ENCODE measurements around the gene TRIM66. TPM values are rescaled to one million over a fixed set of nuclear protein-coding genes. Genes with fewer than 3 reads are reported as not detected.
A peak's percentile ranks its signal among the peaks of the same experiment; 100 is the strongest.

The TRIM66 gene
- total RNA-seq, 1 experiment from 2014 or later, result 14.0 TPM

- peak overlapping the region; percentile 90 for H3K27ac Mint-ChIP-seq (ENCODE audit: unreplicated experiment)
- peaks cover 29% of the 10 kb centered on the region for H3K4me1 Mint-ChIP-seq (ENCODE audit: low read depth, unreplicated experiment)
- BruUV-seq (replicated peaks), result no TSS peak
- TF ChIP-seq, protein P1, sequence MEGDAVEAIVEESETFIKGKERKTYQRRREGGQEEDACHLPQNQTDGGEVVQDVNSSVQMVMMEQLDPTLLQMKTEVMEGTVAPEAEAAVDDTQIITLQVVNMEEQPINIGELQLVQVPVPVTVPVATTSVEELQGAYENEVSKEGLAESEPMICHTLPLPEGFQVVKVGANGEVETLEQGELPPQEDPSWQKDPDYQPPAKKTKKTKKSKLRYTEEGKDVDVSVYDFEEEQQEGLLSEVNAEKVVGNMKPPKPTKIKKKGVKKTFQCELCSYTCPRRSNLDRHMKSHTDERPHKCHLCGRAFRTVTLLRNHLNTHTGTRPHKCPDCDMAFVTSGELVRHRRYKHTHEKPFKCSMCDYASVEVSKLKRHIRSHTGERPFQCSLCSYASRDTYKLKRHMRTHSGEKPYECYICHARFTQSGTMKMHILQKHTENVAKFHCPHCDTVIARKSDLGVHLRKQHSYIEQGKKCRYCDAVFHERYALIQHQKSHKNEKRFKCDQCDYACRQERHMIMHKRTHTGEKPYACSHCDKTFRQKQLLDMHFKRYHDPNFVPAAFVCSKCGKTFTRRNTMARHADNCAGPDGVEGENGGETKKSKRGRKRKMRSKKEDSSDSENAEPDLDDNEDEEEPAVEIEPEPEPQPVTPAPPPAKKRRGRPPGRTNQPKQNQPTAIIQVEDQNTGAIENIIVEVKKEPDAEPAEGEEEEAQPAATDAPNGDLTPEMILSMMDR (IDR thresholded peaks at IDR 0.05; ENCODE audit: unreplicated experiment), result no peak
- H3K4me3 Mint-ChIP-seq (ENCODE audit: low read depth, unreplicated experiment), result peak overlapping the region; percentile 63
- DNase-seq, result no peak
- H3K9me3 Mint-ChIP-seq (ENCODE audit: low read depth, unreplicated experiment), result no peaks in the 10 kb centered on the region
- H3K36me3 Mint-ChIP-seq (ENCODE audit: insufficient read depth, unreplicated experiment), result peaks cover 79% of the 10 kb centered on the region
- CTCF ChIA-PET, result interaction anchor here (0.8 kb wide), 1 partner anchor 10 kb away, joined by 3 read pairs; no protein-coding TSS in a partner anchor
- no peaks in the 10 kb centered on the region for H3K27me3 Mint-ChIP-seq (ENCODE audit: unreplicated experiment)
- intact Hi-C loops (cut with micrococcal nuclease; ENCODE audit: unreplicated experiment), result loop anchor here (1.0 to 5.0 kb wide), 4 partner anchors 10 to 269 kb away; no protein-coding TSS in a partner anchor
Measured at GRCh38 chr11:8689726-8690255, 7.3 kb upstream of the TRIM66 start.

DNA sequence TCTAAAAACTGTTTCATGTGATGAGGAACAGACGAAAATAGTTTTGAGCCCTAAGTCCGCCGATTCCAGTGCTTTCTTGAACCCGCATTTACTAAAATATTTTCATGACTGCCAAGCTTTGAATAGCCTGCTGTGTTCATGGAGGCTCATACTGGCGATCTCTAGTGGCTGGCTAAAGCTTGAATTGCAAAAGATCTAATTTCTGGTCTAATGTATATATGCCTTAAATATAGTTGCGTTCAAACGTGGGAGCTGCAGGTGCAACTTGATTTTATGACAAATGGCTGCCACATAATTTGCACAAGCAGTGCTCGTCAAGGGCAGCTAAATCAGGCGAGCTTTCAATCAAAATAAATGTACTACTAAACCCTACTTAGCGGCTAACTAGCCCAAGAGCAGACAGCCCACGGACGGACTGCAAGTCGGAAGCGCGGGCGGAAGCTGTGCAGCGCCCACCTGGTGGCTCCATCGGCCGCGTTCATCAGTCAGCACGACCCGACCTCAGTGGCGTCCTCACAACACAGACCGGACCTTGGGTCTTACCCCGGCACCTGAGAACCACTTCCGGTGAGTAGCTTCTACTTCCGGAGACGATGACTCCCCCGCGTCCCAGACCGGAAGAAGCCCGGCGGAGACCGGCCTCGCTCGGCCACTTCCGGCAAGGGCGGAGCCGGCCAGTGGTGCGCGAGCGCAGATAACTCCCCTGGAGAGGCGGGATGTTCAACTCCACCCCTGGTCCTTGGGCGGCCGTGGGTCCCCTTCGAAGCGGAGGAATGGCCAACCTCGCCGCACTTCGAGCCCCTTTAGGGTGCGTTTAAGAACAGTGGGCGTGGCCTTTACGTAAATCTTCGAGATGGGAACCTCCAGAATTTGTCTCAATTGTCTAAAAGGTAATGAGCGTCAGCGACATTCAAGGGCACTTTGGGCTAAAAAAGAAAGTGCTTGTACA is 6.2 kb upstream of the TRIM66 start:
- Mint-ChIP-seq H3K36me3 (ENCODE audit: insufficient read depth, unreplicated experiment) (peaks cover 87% of the 10 kb centered on the region), H3K9me3 (ENCODE audit: low read depth, unreplicated experiment) (no peaks in the 10 kb centered on the region), H3K4me1 (ENCODE audit: low read depth, unreplicated experiment) (peaks cover 29% of the 10 kb centered on the region), H3K27me3 (ENCODE audit: unreplicated experiment) (no peaks in the 10 kb centered on the region), H3K27ac (ENCODE audit: unreplicated experiment) (peak overlapping the region; percentile 90), H3K4me3 (ENCODE audit: low read depth, unreplicated experiment) (peak overlapping the region; percentile 63)
- intact Hi-C loops (cut with micrococcal nuclease; ENCODE audit: unreplicated experiment), result loop anchor here (1.0 to 5.0 kb wide), 6 partner anchors 11 to 270 kb away; no protein-coding TSS in a partner anchor
- TSS peak; percentile 82 for BruUV-seq (replicated peaks)
- peak; percentile 94 for DNase-seq
- TF ChIP-seq, protein P1 (IDR thresholded peaks at IDR 0.05; ENCODE audit: unreplicated experiment), result no peak
- CTCF ChIA-PET, result interaction anchor here (0.5 to 1.2 kb wide), 9 partner anchors 11 to 477 kb away, joined by 3 to 17 read pairs (median 4); a partner anchor contains a TSS

DNA sequence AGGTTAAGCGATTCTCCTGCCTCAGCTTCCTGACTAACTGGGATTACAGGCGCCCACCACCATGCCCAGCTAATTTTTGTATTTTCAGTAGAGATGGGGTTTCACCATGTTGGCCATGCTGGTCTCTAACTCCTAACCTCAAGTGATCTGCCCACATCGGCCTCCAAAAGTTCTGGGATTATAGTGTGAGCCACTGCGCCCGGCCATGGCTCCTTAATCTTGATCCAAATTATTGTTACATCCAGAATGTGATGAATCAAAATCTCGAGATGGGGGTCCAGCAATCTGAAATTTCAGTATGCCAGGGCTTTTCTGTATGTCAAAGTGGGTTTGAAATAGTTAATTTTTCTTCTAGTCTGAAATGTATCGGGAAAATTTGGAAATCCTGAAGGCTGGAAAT is 3.9 kb upstream of the TRIM66 start:
- intact Hi-C loops (cut with micrococcal nuclease; ENCODE audit: unreplicated experiment), result loop anchor here (5.0 kb wide), 2 partner anchors 36 to 81 kb away; no protein-coding TSS in a partner anchor
- Mint-ChIP-seq H3K36me3 (ENCODE audit: insufficient read depth, unreplicated experiment) (peaks cover 93% of the 10 kb centered on the region), H3K4me3 (ENCODE audit: low read depth, unreplicated experiment) (no peak overlapping the region), H3K9me3 (ENCODE audit: low read depth, unreplicated experiment) (no peaks in the 10 kb centered on the region), H3K27ac (ENCODE audit: unreplicated experiment) (peak overlapping the region; percentile 33), H3K27me3 (ENCODE audit: unreplicated experiment) (no peaks in the 10 kb centered on the region), H3K4me1 (ENCODE audit: low read depth, unreplicated experiment) (peaks cover 34% of the 10 kb centered on the region)
- CTCF ChIA-PET, result no interaction called here
- TF ChIP-seq, protein P1 (IDR thresholded peaks at IDR 0.05; ENCODE audit: unreplicated experiment), result no peak
- no peak for DNase-seq
- no TSS peak for BruUV-seq (replicated peaks)

GRCh38 chr11:8685820-8686219 is 3.4 kb upstream of the TRIM66 start:
- Mint-ChIP-seq H3K27me3 (ENCODE audit: unreplicated experiment) (no peaks in the 10 kb centered on the region), H3K36me3 (ENCODE audit: insufficient read depth, unreplicated experiment) (peaks cover 92% of the 10 kb centered on the region), H3K9me3 (ENCODE audit: low read depth, unreplicated experiment) (no peaks in the 10 kb centered on the region), H3K4me3 (ENCODE audit: low read depth, unreplicated experiment) (no peak overlapping the region), H3K27ac (ENCODE audit: unreplicated experiment) (no peak overlapping the region), H3K4me1 (ENCODE audit: low read depth, unreplicated experiment) (peaks cover 38% of the 10 kb centered on the region)
- no peak for DNase-seq
- intact Hi-C loops (cut with micrococcal nuclease; ENCODE audit: unreplicated experiment), result loop anchor here (5.0 kb wide), 2 partner anchors 36 to 81 kb away; no protein-coding TSS in a partner anchor
- CTCF ChIA-PET, result no interaction called here
- TF ChIP-seq, protein P1 (IDR thresholded peaks at IDR 0.05; ENCODE audit: unreplicated experiment), result no peak
- no TSS peak for BruUV-seq (replicated peaks)

Data from Calu3 (cell line).